ENCODE measurements around the gene MACROD1. TPM values are rescaled to one million over a fixed set of nuclear protein-coding genes. Genes with fewer than 3 reads are reported as not detected.

Gene MACROD1
- total and polyA plus RNA-seq, 10 of the 15 experiments (the other 5 are each of a cell fraction or from before 2014, with no cell fraction given) = 1.2 to 22.7 (median 11.3) TPM; not detected in 1

- Histone ChIP-seq H3K4me2 (ENCODE audit: control insufficient read depth, insufficient read depth) (no peak overlapping the region), H3K4me1 (ENCODE audit: control insufficient read depth, insufficient read depth, low read length) (peaks cover 26% of the 10 kb centered on the region), H3K27ac (ENCODE audit: control insufficient read depth, insufficient read depth) (no peak overlapping the region), H3K9ac (ENCODE audit: control insufficient read depth, insufficient read depth, low read length) (no peak overlapping the region), H3K27me3 (replicated peaks in 1 of 2; ENCODE audit: control insufficient read depth in 2 of 2, insufficient read depth in 2 of 2, low read length in 1 of 2) (no peaks in the 10 kb centered on the region), H3K4me3 (no peak overlapping the region), H3K36me3 (ENCODE audit: control insufficient read depth in 2 of 2, insufficient read depth in 2 of 2, low read length in 1 of 2) (peaks cover 31 to 33% of the 10 kb centered on the region in 2 experiments), H4K20me1 (ENCODE audit: control insufficient read depth, insufficient read depth) (no peaks in the 10 kb centered on the region), H2AFZ (ENCODE audit: control insufficient read depth, low read depth, low read length) (no peak overlapping the region), H3K9me3 (replicated peaks; ENCODE audit: control insufficient read depth, insufficient read depth, low read length) (no peaks in the 10 kb centered on the region), H3K79me2 (ENCODE audit: control insufficient read depth, insufficient read depth, low read length) (peaks cover 37% of the 10 kb centered on the region)
- intact Hi-C loops (cut with micrococcal nuclease; ENCODE audit: unreplicated experiment) (loop anchor here (1.0 to 2.0 kb wide), 3 partner anchors 17 to 100 kb away; partner anchors contain the start of genes FKBP2 and STIP1), in situ Hi-C loops (cut with MboI) (loop anchor here (5.0 kb wide), 1 partner anchor 98 kb away; the partner anchor contains the start of gene CATSPERZ)
- ChIA-PET SMC1A (ENCODE audit: uncharacterized antibody, unreplicated experiment) (interaction anchor here (0.6 to 5.5 kb wide), 19 partner anchors 8 to 151 kb away, joined by 3 to 98 read pairs (median 5); partner anchors contain the start of genes CATSPERZ, ESRRA, FKBP2 and NUDT22), RAD21 (ENCODE audit: unreplicated experiment) (interaction anchor here (1.0 to 6.6 kb wide), 18 partner anchors 10 to 156 kb away, joined by 3 to 125 read pairs (median 8); partner anchors contain the start of genes BAD, CATSPERZ, DNAJC4 and ESRRA), CTCF (interaction anchor here (0.6 to 9.7 kb wide), 25 partner anchors 9 to 367 kb away, joined by 3 to 238 read pairs (median 5); partner anchors contain the start of genes BAD, CATSPERZ, DNAJC4 and ESRRA), POLR2A (interaction anchor here (0.6 to 5.8 kb wide), 12 partner anchors 12 to 113 kb away, joined by 3 to 85 read pairs (median 23); partner anchors contain the start of genes CATSPERZ, ESRRA, FKBP2 and NUDT22)
- WGBS (ENCODE audit: insufficient coverage, insufficient replicate concordance, low lambda C conversion rate, missing lambda C conversion rate) = 86% methylated on average over 16 of the region's 16 CpGs
- TF ChIP-seq ZNF592 (IDR thresholded peaks at IDR 0.05) (no peak), CTCF (IDR thresholded peaks at IDR 0.05 in 2 of 3, conservative IDR thresholded peaks at IDR 0.05 in 1 of 3; ENCODE audit: control insufficient read depth in 2 of 3, extremely low read depth in 1 of 3, insufficient read depth in 1 of 3, low read depth in 3 of 3, low read length in 3 of 3) (no peak), YY1 (IDR thresholded peaks at IDR 0.05; ENCODE audit: low read depth, low read length) (no peak), FOXM1 (IDR thresholded peaks at IDR 0.05; ENCODE audit: low read depth, low read length) (no peak), ZNF24 (IDR thresholded peaks at IDR 0.05) (no peak), NR2C1 (IDR thresholded peaks at IDR 0.05) (no peak), BHLHE40 (IDR thresholded peaks at IDR 0.05; ENCODE audit: borderline replicate concordance in 1 of 2, low read depth in 2 of 2, low read length in 1 of 2) (no peak), MAX (IDR thresholded peaks at IDR 0.05; ENCODE audit: low read depth, low read length) (no peak)
- TSS peak; percentile 28 for BruUV-seq (replicated peaks)
- no peak for DNase-seq (ENCODE audit: low read depth, low spot score)
- no peak for FAIRE-seq
- no peak for ATAC-seq
Measured at GRCh38 chr11:64204080-64204440, 38.1 kb upstream of the MACROD1 start.

Measured in GM12878 (cell line).